ENCODE data around the gene FER1L5.

- no peak for TF ChIP-seq CTCF (IDR thresholded peaks at IDR 0.05; ENCODE audit: insufficient read depth, low read length)
- no peak for TF ChIP-seq POLR2AphosphoS5 (IDR thresholded peaks at IDR 0.05; ENCODE audit: low read depth)
- TF ChIP-seq REST (IDR thresholded peaks at IDR 0.05; ENCODE audit: insufficient replicate concordance, low read depth): no peak
- TF ChIP-seq GABPA (IDR thresholded peaks at IDR 0.05; ENCODE audit: low read depth): no peak
Measured at GRCh38 chr2:96739633-96740428, 97.3 kb downstream of the FER1L5 start, which contains the start of gene LMAN2L.

All from HL-60 (cell line).